WTC11 (cell line): ENCODE measurements around the gene KHDC1. TPM values are rescaled to one million over a fixed set of nuclear protein-coding genes. Genes with fewer than 3 reads are reported as not detected.

Experiments used
- ATAC-seq: fragments of 200-7000 bp; cut with Tn5 transposase; 2 replicates; pipeline ENCODE4 v1.10.0; 2021; ENCODE audit warnings: mild to moderate bottlenecking, moderate library complexity
- CTCF ChIA-PET: fragments of 300-600 bp; sonication (Branson Sonifier 250); formaldehyde crosslinking; loops from one replicate; lab custom pipeline; 2021; ENCODE audit warnings: antibody characterized with exemption; lab: Charles Lee
- POLR2A ChIA-PET: fragments of 350-600 bp; sonication (Branson Sonifier 250); formaldehyde crosslinking; loops from one replicate; lab custom pipeline; 2021; ENCODE audit warnings: antibody characterized with exemption; lab: Charles Lee
- DNase-seq: peaks from one replicate; pipeline ENCODE4 v3.0.0; 2021; ENCODE audit warnings: low spot score
- H3K27ac Mint-ChIP-seq: 2 replicates; pipeline ENCODE4 v1.8.0; 2021; ENCODE audit warnings: mixed read lengths
- H3K27me3 Mint-ChIP-seq: 2 replicates; pipeline ENCODE4 v1.8.0; 2021; ENCODE audit warnings: low read depth, mild to moderate bottlenecking, moderate library complexity, mixed read lengths
- H3K36me3 Mint-ChIP-seq: 2 replicates; pipeline ENCODE4 v1.8.0; 2021; ENCODE audit warnings: mixed read lengths
- H3K4me1 Mint-ChIP-seq: 2 replicates; pipeline ENCODE4 v1.8.0; 2022; ENCODE audit warnings: mixed read lengths
- H3K4me3 Mint-ChIP-seq: 2 replicates; pipeline ENCODE4 v1.8.0; 2021; ENCODE audit warnings: mild to moderate bottlenecking, moderate library complexity, mixed read lengths
- H3K9me3 Mint-ChIP-seq: 2 replicates; pipeline ENCODE4 v1.8.0; 2021; ENCODE audit warnings: mixed read lengths
- ARID4B ChIP-seq: sonication (generic); formaldehyde crosslinking; IDR thresholded peaks from 2 replicates; pipeline ENCODE4 v1.8.0; 2023; ENCODE audit warnings: missing genetic modification reagents, mild to moderate bottlenecking, borderline replicate concordance
- EMX1 ChIP-seq: fragments of 250-450 bp; sonication (Bioruptor Pico); IDR thresholded peaks from 2 replicates; pipeline ENCODE4 v1.8.0; 2021; ENCODE audit warnings: mild to moderate bottlenecking
- ERG ChIP-seq: fragments of 250-450 bp; sonication (Bioruptor Pico); IDR thresholded peaks from 2 replicates; pipeline ENCODE4 v1.8.0; 2021; ENCODE audit warnings: mild to moderate bottlenecking
- FOXJ3 ChIP-seq: sonication (generic); formaldehyde crosslinking; IDR thresholded peaks from 2 replicates; pipeline ENCODE4 v1.9.0; 2021; ENCODE audit warnings: missing genetic modification reagents, mild to moderate bottlenecking, borderline replicate concordance
- FOXP1 ChIP-seq: sonication (generic); formaldehyde crosslinking; IDR thresholded peaks from 2 replicates; pipeline ENCODE4 v1.8.0; 2022; ENCODE audit warnings: missing genetic modification reagents, mild to moderate bottlenecking, moderate library complexity, borderline replicate concordance
- GTF2I ChIP-seq: fragments of 250-450 bp; sonication (Bioruptor Pico); conservative IDR thresholded peaks from 2 replicates; pipeline ENCODE4 v1.4.0; 2021; ENCODE audit warnings: mild to moderate bottlenecking
- HMGXB4 ChIP-seq: sonication (generic); formaldehyde crosslinking; IDR thresholded peaks from 2 replicates; pipeline ENCODE4 v1.8.1; 2023; ENCODE audit warnings: mild to moderate bottlenecking, moderate library complexity, missing genetic modification reagents
- JAZF1 ChIP-seq: fragments of 250-450 bp; sonication (Bioruptor Pico); IDR thresholded peaks from 2 replicates; pipeline ENCODE4 v1.9.0; 2021; ENCODE audit warnings: moderate library complexity, mild to moderate bottlenecking, inconsistent platforms
- MAX ChIP-seq: sonication (generic); formaldehyde crosslinking; IDR thresholded peaks from 2 replicates; pipeline ENCODE4 v1.8.0; 2022; ENCODE audit warnings: mild to moderate bottlenecking, missing genetic modification reagents
- MYBL2 ChIP-seq: sonication (generic); formaldehyde crosslinking; IDR thresholded peaks from 2 replicates; pipeline ENCODE4 v1.8.1; 2023; ENCODE audit warnings: mild to moderate bottlenecking, moderate library complexity, missing genetic modification reagents
- NR2C2 ChIP-seq: sonication (generic); formaldehyde crosslinking; IDR thresholded peaks from 2 replicates; pipeline ENCODE4 v1.8.0; 2022; ENCODE audit warnings: mild to moderate bottlenecking, missing genetic modification reagents
- NR3C1 ChIP-seq: sonication (generic); formaldehyde crosslinking; conservative IDR thresholded peaks from 2 replicates; pipeline ENCODE4 v1.8.1; 2023; ENCODE audit warnings: low read depth, mild to moderate bottlenecking, missing genetic modification reagents
- SMAD4 ChIP-seq: sonication (generic); formaldehyde crosslinking; IDR thresholded peaks from 2 replicates; pipeline ENCODE4 v1.8.0; 2022; ENCODE audit warnings: mild to moderate bottlenecking, missing genetic modification reagents
- TEAD4 ChIP-seq: sonication (generic); formaldehyde crosslinking; IDR thresholded peaks from 2 replicates; pipeline ENCODE4 v1.8.0; 2022; ENCODE audit warnings: mild to moderate bottlenecking, missing genetic modification reagents
- TP53 ChIP-seq: sonication (generic); formaldehyde crosslinking; IDR thresholded peaks from 2 replicates; pipeline ENCODE4 v1.8.1; 2023; ENCODE audit warnings: mild to moderate bottlenecking, missing genetic modification reagents
- USF1 ChIP-seq: sonication (generic); formaldehyde crosslinking; IDR thresholded peaks from 2 replicates; pipeline ENCODE4 v1.8.0; 2022; ENCODE audit warnings: mild to moderate bottlenecking, missing genetic modification reagents
- ZBTB21 ChIP-seq: sonication (generic); formaldehyde crosslinking; IDR thresholded peaks from 2 replicates; pipeline ENCODE4 v1.8.1; 2023; ENCODE audit warnings: mild to moderate bottlenecking, missing genetic modification reagents, borderline replicate concordance
- ZNF232 ChIP-seq: sonication (generic); formaldehyde crosslinking; IDR thresholded peaks from 2 replicates; pipeline ENCODE4 v1.8.0; 2022; ENCODE audit warnings: mild to moderate bottlenecking, missing genetic modification reagents
- total RNA-seq: library from RNA; stranded (reverse); gene quantifications from 3 replicates; pipeline ENCODE4 v1.2.3, GENCODE V29; 2021
- TF ChIP-seq, protein P1 (sequence below): sonication (generic); formaldehyde crosslinking; IDR thresholded peaks from 2 replicates; pipeline ENCODE4 v1.8.1; 2023; ENCODE audit warnings: mild to moderate bottlenecking, missing genetic modification reagents
- TF ChIP-seq, protein P2 (sequence below): sonication (generic); formaldehyde crosslinking; conservative IDR thresholded peaks from 2 replicates; pipeline ENCODE4 v1.8.1; 2023; ENCODE audit warnings: mild to moderate bottlenecking, low read depth, missing genetic modification reagents, moderate library complexity

The KHDC1 gene
- total RNA-seq, 1 experiment from 2014 or later, result 8.9 TPM

- Mint-ChIP-seq H3K9me3 (peaks cover 22% of the 10 kb centered on the region), H3K36me3 (peaks cover 16% of the 10 kb centered on the region), H3K27me3 (no peaks in the 10 kb centered on the region), H3K4me1 (peaks cover 6% of the 10 kb centered on the region), H3K27ac (no peak overlapping the region), H3K4me3 (no peak overlapping the region)
- DNase-seq (no peak), ATAC-seq (no peak)
- ChIA-PET CTCF (no interaction called here), POLR2A (no interaction called here)
- TF ChIP-seq FOXJ3 (CRISPR knock-in tag) (no peak), ZNF232 (CRISPR knock-in tag) (no peak), ERG (no peak), EMX1 (CRISPR knock-in tag) (no peak), HMGXB4 (CRISPR knock-in tag) (no peak), GTF2I (CRISPR knock-in tag) (no peak), USF1 (CRISPR knock-in tag) (no peak)
- TF ChIP-seq, protein P1, sequence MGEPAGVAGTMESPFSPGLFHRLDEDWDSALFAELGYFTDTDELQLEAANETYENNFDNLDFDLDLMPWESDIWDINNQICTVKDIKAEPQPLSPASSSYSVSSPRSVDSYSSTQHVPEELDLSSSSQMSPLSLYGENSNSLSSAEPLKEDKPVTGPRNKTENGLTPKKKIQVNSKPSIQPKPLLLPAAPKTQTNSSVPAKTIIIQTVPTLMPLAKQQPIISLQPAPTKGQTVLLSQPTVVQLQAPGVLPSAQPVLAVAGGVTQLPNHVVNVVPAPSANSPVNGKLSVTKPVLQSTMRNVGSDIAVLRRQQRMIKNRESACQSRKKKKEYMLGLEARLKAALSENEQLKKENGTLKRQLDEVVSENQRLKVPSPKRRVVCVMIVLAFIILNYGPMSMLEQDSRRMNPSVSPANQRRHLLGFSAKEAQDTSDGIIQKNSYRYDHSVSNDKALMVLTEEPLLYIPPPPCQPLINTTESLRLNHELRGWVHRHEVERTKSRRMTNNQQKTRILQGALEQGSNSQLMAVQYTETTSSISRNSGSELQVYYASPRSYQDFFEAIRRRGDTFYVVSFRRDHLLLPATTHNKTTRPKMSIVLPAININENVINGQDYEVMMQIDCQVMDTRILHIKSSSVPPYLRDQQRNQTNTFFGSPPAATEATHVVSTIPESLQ, result no peak
These were observed 53.9 kb downstream of the KHDC1 start for GRCh38 chr6:73209117-73209516.

DNA sequence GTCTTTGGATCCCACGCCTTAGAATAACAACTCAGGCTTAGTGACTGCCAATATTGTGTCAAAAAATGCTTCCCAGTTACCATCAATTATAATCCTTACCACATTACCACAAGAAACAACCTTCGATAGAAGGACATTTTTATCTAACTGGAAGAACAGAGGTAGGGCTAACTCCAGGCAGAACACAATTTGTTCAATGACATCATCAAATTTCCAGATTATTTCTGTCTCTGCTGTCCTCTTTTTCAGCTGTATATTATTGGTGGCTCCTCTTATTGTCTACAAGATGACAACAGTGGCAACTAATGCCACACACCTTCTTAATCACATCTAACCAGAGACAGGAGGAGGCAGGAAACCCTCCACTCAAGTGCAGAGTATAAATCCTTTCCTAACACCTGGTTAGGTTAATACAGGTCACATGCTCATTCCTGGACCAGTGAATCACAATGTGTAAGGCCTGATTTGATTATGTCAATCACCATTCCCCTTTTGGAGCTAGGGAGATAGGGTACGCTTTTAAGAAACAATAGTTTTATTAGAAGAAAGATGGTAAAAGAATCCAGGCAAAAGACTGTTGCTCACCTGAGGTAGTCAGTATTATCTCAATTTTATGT lies 55.7 kb downstream of the KHDC1 start:
- no peak overlapping the region for H3K27ac Mint-ChIP-seq
- H3K36me3 Mint-ChIP-seq, result peaks cover 16% of the 10 kb centered on the region
- no peak for DNase-seq
- no peaks in the 10 kb centered on the region for H3K27me3 Mint-ChIP-seq
- H3K9me3 Mint-ChIP-seq, result peaks cover 22% of the 10 kb centered on the region
- CTCF ChIA-PET, result no interaction called here
- POLR2A ChIA-PET, result no interaction called here
- H3K4me3 Mint-ChIP-seq, result no peak overlapping the region
- no peak for ATAC-seq
- peaks cover 17% of the 10 kb centered on the region for H3K4me1 Mint-ChIP-seq
- no peak for TF ChIP-seq TEAD4 (CRISPR knock-in tag)
- no peak for TF ChIP-seq ZBTB21 (CRISPR knock-in tag)
- TF ChIP-seq, protein P1, result no peak
- TF ChIP-seq ARID4B, result no peak
- TF ChIP-seq MYBL2 (CRISPR knock-in tag), result no peak
- no peak for TF ChIP-seq JAZF1 (CRISPR knock-in tag)
- TF ChIP-seq EMX1 (CRISPR knock-in tag), result no peak
- TF ChIP-seq, protein P2, sequence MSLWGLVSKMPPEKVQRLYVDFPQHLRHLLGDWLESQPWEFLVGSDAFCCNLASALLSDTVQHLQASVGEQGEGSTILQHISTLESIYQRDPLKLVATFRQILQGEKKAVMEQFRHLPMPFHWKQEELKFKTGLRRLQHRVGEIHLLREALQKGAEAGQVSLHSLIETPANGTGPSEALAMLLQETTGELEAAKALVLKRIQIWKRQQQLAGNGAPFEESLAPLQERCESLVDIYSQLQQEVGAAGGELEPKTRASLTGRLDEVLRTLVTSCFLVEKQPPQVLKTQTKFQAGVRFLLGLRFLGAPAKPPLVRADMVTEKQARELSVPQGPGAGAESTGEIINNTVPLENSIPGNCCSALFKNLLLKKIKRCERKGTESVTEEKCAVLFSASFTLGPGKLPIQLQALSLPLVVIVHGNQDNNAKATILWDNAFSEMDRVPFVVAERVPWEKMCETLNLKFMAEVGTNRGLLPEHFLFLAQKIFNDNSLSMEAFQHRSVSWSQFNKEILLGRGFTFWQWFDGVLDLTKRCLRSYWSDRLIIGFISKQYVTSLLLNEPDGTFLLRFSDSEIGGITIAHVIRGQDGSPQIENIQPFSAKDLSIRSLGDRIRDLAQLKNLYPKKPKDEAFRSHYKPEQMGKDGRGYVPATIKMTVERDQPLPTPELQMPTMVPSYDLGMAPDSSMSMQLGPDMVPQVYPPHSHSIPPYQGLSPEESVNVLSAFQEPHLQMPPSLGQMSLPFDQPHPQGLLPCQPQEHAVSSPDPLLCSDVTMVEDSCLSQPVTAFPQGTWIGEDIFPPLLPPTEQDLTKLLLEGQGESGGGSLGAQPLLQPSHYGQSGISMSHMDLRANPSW (CRISPR knock-in tag), result no peak
- TF ChIP-seq FOXP1 (CRISPR knock-in tag), result no peak
- TF ChIP-seq TP53 (CRISPR knock-in tag), result no peak
- TF ChIP-seq NR3C1 (CRISPR knock-in tag), result no peak
- TF ChIP-seq SMAD4 (CRISPR knock-in tag), result no peak
- no peak for TF ChIP-seq NR2C2 (CRISPR knock-in tag)
- no peak for TF ChIP-seq MAX (CRISPR knock-in tag)
